HepG2 (cell line): Measurements from ENCODE around the gene CHMP5. TPM values are rescaled to one million over a fixed set of nuclear protein-coding genes. Genes with fewer than 3 reads are reported as not detected.

Experiments used
- ATAC-seq: fragments of 200-7000 bp; cut with Tn5 transposase; 3 replicates; pipeline ENCODE4 v1.9.1; 2020; ENCODE audit warnings: mild to moderate bottlenecking, moderate library complexity
- BruUV-seq: library from RNA; stranded (reverse); fragments of 400-500 nt; replicated peaks from 2 replicates; lab custom pipeline; 2021; lab: Mats Ljungman, UMichigan
- CTCF ChIA-PET: fragments of 300-600 bp; formaldehyde crosslinking; extraction: SDS; loops from one replicate; lab custom pipeline; 2021; ENCODE audit warnings: low total read pairs, inconsistent platforms, low intra/inter-chr PET ratio; lab: Yijun Ruan, JAX
- POLR2A ChIA-PET: fragments of 350-600 bp; sonication (Branson Sonifier 250); formaldehyde crosslinking; loops from one replicate; lab custom pipeline; 2020; ENCODE audit warnings: antibody characterized with exemption, inconsistent platforms; lab: Yijun Ruan, JAX
- DNase-seq: peaks from one replicate; pipeline ENCODE4 v3.0.0-alpha.2; 2015; ENCODE audit warnings: low spot score
- FAIRE-seq: peaks from 3 replicates; lab custom pipeline; 2011; peaks lifted over from hg19 to GRCh38; lab: Jason Lieb, UNC
- H2AFZ ChIP-seq: one replicate; pipeline ENCODE4 v1.6.1; 2011; ENCODE audit warnings: low read length, inconsistent platforms
- H3K27ac ChIP-seq: fragments of 300-600 bp; 3 replicates; pipeline ENCODE4 v1.8.0; 2011; ENCODE audit warnings: mixed run types, mild to moderate bottlenecking, mixed read lengths, low read length, inconsistent platforms; ENCODE audit not compliant: insufficient read depth; ENCODE audit errors: extremely low read length
- H3K27me3 ChIP-seq, 2 experiments: fragments of 200-600 bp in 1 of 2; 2 replicates in 1 of 2; 3 replicates in 1 of 2; pipeline versions ENCODE4 v1.6.0 to v1.8.0; 2011; ENCODE audit warnings: low read length in 2 of 2, mild to moderate bottlenecking in 2 of 2, moderate library complexity in 2 of 2, inconsistent platforms in 1 of 2; ENCODE audit not compliant: insufficient read depth in 2 of 2, control insufficient read depth in 1 of 2
- H3K36me3 ChIP-seq, 2 experiments: fragments of 200-600 bp in 1 of 2; replicated peaks in 1 of 2; 2 replicates in 1 of 2; 3 replicates in 1 of 2; pipeline versions ENCODE4 v1.5.1 to v1.8.0; 2011; ENCODE audit warnings: low read length in 2 of 2, inconsistent platforms in 1 of 2; ENCODE audit not compliant: insufficient read depth in 2 of 2, control insufficient read depth in 1 of 2
- H3K4me1 ChIP-seq: 2 replicates; pipeline ENCODE4 v1.5.1; 2012; ENCODE audit warnings: low read length, inconsistent platforms; ENCODE audit not compliant: insufficient read depth
- H3K4me2 ChIP-seq: 2 replicates; pipeline ENCODE4 v1.6.0; 2011; ENCODE audit warnings: low read depth, low read length, inconsistent platforms
- H3K4me3 ChIP-seq, 3 experiments: fragments of 200-600 bp in 1 of 3; sonication (generic), shearing (Covaris generic) in 1 of 3; replicated peaks in 1 of 3; 2 replicates each; pipeline ENCODE4 v1.5.1; 2011 to 2016; ENCODE audit warnings: low read length in 3 of 3, inconsistent platforms in 2 of 3, low read depth in 2 of 3, mild to moderate bottlenecking in 2 of 3, control low read depth in 1 of 3, mixed read lengths in 1 of 3; ENCODE audit not compliant: insufficient read depth in 1 of 3
- H3K79me2 ChIP-seq: one replicate; pipeline ENCODE4 v1.6.1; 2011; ENCODE audit warnings: low read length, inconsistent platforms; ENCODE audit not compliant: insufficient read depth
- H3K9ac ChIP-seq: 2 replicates; pipeline ENCODE4 v1.6.0; 2011; ENCODE audit warnings: mild to moderate bottlenecking, low read depth, low read length, inconsistent platforms; ENCODE audit not compliant: insufficient read depth
- H3K9me3 ChIP-seq: 2 replicates; pipeline ENCODE4 v1.5.1; 2012; ENCODE audit warnings: mild to moderate bottlenecking, low read length
- H4K20me1 ChIP-seq: 2 replicates; pipeline ENCODE4 v1.6.0; 2011; ENCODE audit warnings: inconsistent platforms, mild to moderate bottlenecking, low read length, moderate library complexity; ENCODE audit not compliant: insufficient read depth
- BRF2 ChIP-seq: sonication (generic); formaldehyde crosslinking; IDR thresholded peaks from 2 replicates; pipeline ENCODE4 v1.8.1; 2022; ENCODE audit warnings: mild to moderate bottlenecking, missing genetic modification reagents
- CBX5 ChIP-seq: sonication (generic); formaldehyde crosslinking; IDR thresholded peaks from 2 replicates; pipeline ENCODE4 v1.4.0; 2020; ENCODE audit warnings: missing genetic modification reagents, borderline replicate concordance
- CHCHD3 ChIP-seq: sonication (generic); formaldehyde crosslinking; IDR thresholded peaks from 2 replicates; pipeline ENCODE4 v1.8.0; 2022; ENCODE audit warnings: mild to moderate bottlenecking, missing genetic modification reagents, moderate library complexity
- CHD4 ChIP-seq: fragments of 200-600 bp; sonication (generic); IDR thresholded peaks from 2 replicates; pipeline ENCODE4 v1.7.0; 2017; ENCODE audit warnings: mild to moderate bottlenecking, low read length, borderline replicate concordance
- PHB2 ChIP-seq: fragments of 450-650 bp; IDR thresholded peaks from 2 replicates; pipeline ENCODE4 v1.6.1; 2018; ENCODE audit not compliant: partially characterized antibody
- PPARG ChIP-seq: conservative IDR thresholded peaks from 2 replicates; pipeline ENCODE4 v1.6.1; 2016; ENCODE audit warnings: missing biosample characterization, missing genetic modification reagents
- SPEN ChIP-seq: sonication (generic); formaldehyde crosslinking; IDR thresholded peaks from 2 replicates; pipeline ENCODE4 v1.5.1; 2020; ENCODE audit warnings: low read depth, mild to moderate bottlenecking, missing genetic modification reagents
- SYNCRIP ChIP-seq: fragments of 200-400 bp; formaldehyde crosslinking; IDR thresholded peaks from 2 replicates; pipeline ENCODE4 v1.6.1; 2018; ENCODE audit warnings: mild to moderate bottlenecking, low read depth, low read length; ENCODE audit not compliant: insufficient read depth
- ZBTB10 ChIP-seq: sonication (generic); formaldehyde crosslinking; IDR thresholded peaks from 2 replicates; pipeline ENCODE4 v1.4.0; 2020; ENCODE audit warnings: missing genetic modification reagents, borderline replicate concordance
- ZNF556 ChIP-seq: sonication (generic); formaldehyde crosslinking; IDR thresholded peaks from 2 replicates; pipeline ENCODE4 v1.4.0; 2020; ENCODE audit warnings: mild to moderate bottlenecking, missing genetic modification reagents, borderline replicate concordance
- ZNF605 ChIP-seq: sonication (generic); formaldehyde crosslinking; IDR thresholded peaks from 2 replicates; pipeline ENCODE4 v1.8.0; 2022; ENCODE audit warnings: mild to moderate bottlenecking, missing genetic modification reagents
- ZNF629 ChIP-seq: sonication (generic); formaldehyde crosslinking; conservative IDR thresholded peaks from 2 replicates; pipeline ENCODE4 v1.5.0; 2020; ENCODE audit warnings: missing genetic modification reagents
- ZNF891 ChIP-seq: sonication (generic); formaldehyde crosslinking; IDR thresholded peaks from 2 replicates; pipeline ENCODE4 v1.5.0; 2020; ENCODE audit warnings: mild to moderate bottlenecking, missing genetic modification reagents
- WGBS: methylation state at CpG from one replicate; pipeline ENCODE4 v1.1.6; 2017; ENCODE audit warnings: low lambda C conversion rate; 5-methylcytosine and 5-hydroxymethylcytosine counted together
- in situ Hi-C: cut with HindIII; loops from 2 replicates; pipeline ENCODE4 v1.10.0; 2017; ENCODE audit warnings: low pct_unique_long_range_greater_than_20kb; ENCODE audit not compliant: extremely low pct_ligation_motif_present
- intact Hi-C: fragments of 100-400 bp; cut with micrococcal nuclease; formaldehyde crosslinking; loops from one replicate; pipeline ENCODE4 v1.10.0; 2022; ENCODE audit not compliant: unreplicated experiment
- polyA plus RNA-seq, 8 experiments: library from polyadenylated mRNA; depleted of rRNA in 3 of 8; stranded (reverse) in 7 of 8; unstranded in 1 of 8; fragments of >200 nt; fragmentation: Illumina TruSeq in 4 of 8; extraction: Trizol in 4 of 8; gene quantifications; 2 replicates each; pipeline versions ENCODE4 v1.2.1 to v1.2.3, GENCODE V29; 2011 to 2016; ENCODE audit warnings: low read depth in 4 of 8, missing spikeins in 1 of 8, mixed read lengths in 1 of 8; ENCODE audit not compliant: insufficient read depth in 1 of 8
- total RNA-seq, 5 experiments: library from RNA; depleted of rRNA; stranded (reverse); fragments of >200 nt; fragmentation: Illumina TruSeq; extraction: Trizol; gene quantifications; 2 replicates each; pipeline ENCODE4 v1.2.3, GENCODE V29; 2016; ENCODE audit warnings: low read depth in 1 of 5

Gene CHMP5
- total and polyA plus RNA-seq, 2 of the 13 experiments (the other 11 are each of a cell fraction or from before 2014, with no cell fraction given), result 46.0 to 57.3 TPM

DNA sequence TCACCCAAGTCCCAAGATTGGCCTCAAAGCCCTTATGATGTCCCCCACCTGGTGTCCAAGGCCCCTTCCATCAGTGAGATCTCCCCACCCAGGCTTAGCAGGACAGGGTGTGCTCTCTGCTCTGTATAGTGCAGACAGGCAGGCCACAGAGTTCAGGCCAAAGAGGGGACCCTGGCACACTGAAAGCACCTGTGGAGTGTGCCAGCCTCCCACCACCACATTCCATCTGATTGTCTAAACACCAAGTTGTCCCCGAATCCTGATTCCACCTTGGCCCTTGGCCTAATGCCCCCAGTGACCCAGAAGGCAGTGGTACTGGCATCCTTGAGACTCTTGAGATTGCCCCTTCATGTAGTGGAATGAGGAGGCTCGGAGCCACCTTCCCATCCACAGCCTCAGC is 19.5 kb upstream of the CHMP5 start:
- BruUV-seq, result no TSS peak
- in situ Hi-C loops (no loop called here), intact Hi-C loops (no loop called here)
- CTCF ChIA-PET, result no interaction called here
- Histone ChIP-seq H3K9me3 (no peaks in the 10 kb centered on the region), H3K4me2 (no peak overlapping the region), H3K9ac (no peak overlapping the region), H2AFZ (no peak overlapping the region), H3K4me3 (no peak overlapping the region), H4K20me1 (no peaks in the 10 kb centered on the region), H3K27me3 (no peaks in the 10 kb centered on the region), H3K4me1 (peaks cover 30% of the 10 kb centered on the region), H3K79me2 (no peaks in the 10 kb centered on the region), H3K36me3 (0 out of 5 replicates have a peak, but pooled peaks cover 0 to 5% of the 10 kb centered on the region in 2 experiments), H3K27ac (no peak overlapping the region)
- WGBS, result 100% methylated on average over 1 of the region's 2 CpGs
- TF ChIP-seq ZBTB10 (CRISPR knock-in tag) (no peak), CHCHD3 (CRISPR knock-in tag) (no peak), ZNF891 (no peak), SPEN (no peak), PHB2 (no peak), ZNF629 (CRISPR knock-in tag) (no peak), ZNF605 (CRISPR knock-in tag) (no peak), ZNF556 (no peak), PPARG (no peak), CBX5 (CRISPR knock-in tag) (no peak), BRF2 (CRISPR knock-in tag) (no peak), CHD4 (no peak), SYNCRIP (no peak)
- FAIRE-seq (no peak), ATAC-seq (no peak), DNase-seq (no peak)
- POLR2A ChIA-PET, result no interaction called here
